Endothelial cell of umbilical vein (primary cell): Measurements from ENCODE around the gene CCDC136. TPM values are rescaled to one million over a fixed set of nuclear protein-coding genes. Genes with fewer than 3 reads are reported as not detected.

ENCODE experiments used
- BruUV-seq: library from RNA; stranded (reverse); fragments of 400-500 nt; replicated peaks from 2 replicates; lab custom pipeline; 2021; lab: Mats Ljungman, UMichigan
- CTCF ChIA-PET: fragments of 300-600, 350-600 bp; sonication (Branson Sonifier 250); formaldehyde crosslinking; loops from one replicate; lab custom pipeline; 2021; ENCODE audit warnings: antibody characterized with exemption, inconsistent platforms; lab: Charles Lee
- POLR2A ChIA-PET: fragments of 300-600, 350-600 bp; sonication (Branson Sonifier 250); formaldehyde crosslinking; loops from one replicate; lab custom pipeline; 2021; ENCODE audit warnings: antibody characterized with exemption, inconsistent platforms; lab: Charles Lee
- DNase-seq: peaks from one replicate; pipeline ENCODE4 v3.0.0-alpha.2; 2011; ENCODE audit warnings: low read depth, low spot score
- FAIRE-seq: peaks from 2 replicates; lab custom pipeline; 2011; peaks lifted over from hg19 to GRCh38; lab: Jason Lieb, UNC
- H2AFZ ChIP-seq: 2 replicates; pipeline ENCODE4 v1.6.0; 2012; ENCODE audit warnings: low read depth, low read length, control low read depth, inconsistent platforms
- H3K27ac ChIP-seq: 2 replicates; pipeline ENCODE4 v1.5.1; 2011; ENCODE audit warnings: low read depth, mild to moderate bottlenecking, control low read depth, low read length, moderate library complexity; ENCODE audit not compliant: insufficient read depth
- H3K27me3 ChIP-seq, 2 experiments: 2 replicates each; pipeline versions ENCODE4 v1.6.0 to v1.6.1; 2011; ENCODE audit warnings: low read length in 2 of 2, mixed read lengths in 1 of 2; ENCODE audit not compliant: control insufficient read depth in 2 of 2, insufficient read depth in 2 of 2
- H3K36me3 ChIP-seq, 2 experiments: 2 replicates in 1 of 2; 3 replicates in 1 of 2; pipeline ENCODE4 v1.5.1; 2011; ENCODE audit warnings: low read length in 2 of 2, mild to moderate bottlenecking in 1 of 2, moderate library complexity in 1 of 2; ENCODE audit not compliant: control insufficient read depth in 2 of 2, insufficient read depth in 2 of 2; ENCODE audit errors: extremely low read depth in 1 of 2
- H3K4me1 ChIP-seq: 3 replicates; pipeline ENCODE4 v1.5.1; 2011; ENCODE audit warnings: mild to moderate bottlenecking, low read length; ENCODE audit not compliant: control insufficient read depth, insufficient read depth; ENCODE audit errors: extremely low read depth
- H3K4me2 ChIP-seq: 2 replicates; pipeline ENCODE4 v1.6.1; 2011; ENCODE audit warnings: low read length, control low read depth, mixed read lengths; ENCODE audit not compliant: insufficient read depth
- H3K4me3 ChIP-seq, 3 experiments: fragments of 200-600 bp in 1 of 3; sonication (generic), shearing (Covaris generic) in 1 of 3; replicated peaks in 1 of 3; 2 replicates each; pipeline ENCODE4 v1.5.1; 2011 to 2016; ENCODE audit warnings: control low read depth in 3 of 3, low read length in 3 of 3, mild to moderate bottlenecking in 2 of 3, inconsistent platforms in 1 of 3, low read depth in 1 of 3, moderate library complexity in 1 of 3; ENCODE audit not compliant: insufficient read depth in 1 of 3
- H3K79me2 ChIP-seq: 2 replicates; pipeline ENCODE4 v1.6.0; 2012; ENCODE audit warnings: low read length, inconsistent platforms; ENCODE audit not compliant: control insufficient read depth, insufficient read depth
- H3K9ac ChIP-seq: replicated peaks from 2 replicates; pipeline ENCODE3; 2011; ENCODE audit warnings: low read length, control low read depth; ENCODE audit not compliant: insufficient read depth; ENCODE audit errors: extremely low read depth
- H3K9me1 ChIP-seq: replicated peaks from 3 replicates; pipeline ENCODE4 v1.6.0; 2011; ENCODE audit warnings: mild to moderate bottlenecking, low read length; ENCODE audit not compliant: control insufficient read depth, insufficient read depth; ENCODE audit errors: extremely low read depth
- H3K9me3 ChIP-seq: replicated peaks from 2 replicates; pipeline ENCODE4 v1.5.1; 2012; ENCODE audit warnings: low read length, inconsistent platforms; ENCODE audit not compliant: control insufficient read depth, insufficient read depth
- H4K20me1 ChIP-seq: replicated peaks from 2 replicates; pipeline ENCODE3; 2011; ENCODE audit warnings: mild to moderate bottlenecking, low read length; ENCODE audit not compliant: control insufficient read depth, insufficient read depth; ENCODE audit errors: extremely low read depth
- CTCF ChIP-seq, 2 donors: IDR thresholded peaks; 1 replicate in 1 of 2; 2 replicates in 1 of 2; pipeline ENCODE4 v1.5.1; 2011; ENCODE audit warnings: low read length in 2 of 2, mild to moderate bottlenecking in 2 of 2, moderate library complexity in 2 of 2, control low read depth in 1 of 2, inconsistent platforms in 1 of 2, low read depth in 1 of 2; ENCODE audit not compliant: insufficient read depth in 1 of 2; ENCODE audit errors: extremely low read depth in 1 of 2
- EZH2 ChIP-seq: IDR thresholded peaks from 2 replicates; pipeline ENCODE4 v1.6.1; 2012; ENCODE audit warnings: borderline replicate concordance, low read depth, mild to moderate bottlenecking, moderate library complexity, low read length, inconsistent platforms; ENCODE audit not compliant: severe bottlenecking
- FOS ChIP-seq: IDR thresholded peaks from 2 replicates; pipeline ENCODE4 v1.6.1; 2011; ENCODE audit warnings: mild to moderate bottlenecking, low read length, moderate library complexity, borderline replicate concordance; ENCODE audit not compliant: insufficient read depth
- GATA2 ChIP-seq: IDR thresholded peaks from 2 replicates; pipeline ENCODE4 v1.7.0; 2011; ENCODE audit warnings: low read depth, mild to moderate bottlenecking, moderate library complexity, mixed read lengths, low read length; ENCODE audit not compliant: insufficient read length, insufficient read depth
- JUN ChIP-seq: IDR thresholded peaks from 2 replicates; pipeline ENCODE4 v1.6.1; 2011; ENCODE audit warnings: borderline replicate concordance, low read depth; ENCODE audit not compliant: insufficient read length, insufficient read depth
- MYC ChIP-seq: IDR thresholded peaks from one replicate; pipeline ENCODE4 v1.6.1; 2011; ENCODE audit warnings: mild to moderate bottlenecking, low read depth, low read length
- POLR2A ChIP-seq: IDR thresholded peaks from 2 replicates; pipeline ENCODE4 v1.6.1; 2012; ENCODE audit warnings: low read depth, mild to moderate bottlenecking, control low read depth, low read length
- POLR2AphosphoS5 ChIP-seq: IDR thresholded peaks from 2 replicates; pipeline ENCODE4 v1.6.1; 2012; ENCODE audit warnings: low read depth, mild to moderate bottlenecking, control low read depth, low read length, moderate library complexity; ENCODE audit not compliant: insufficient read depth
- dilution Hi-C: fragments of 300-500 bp; cut with MboI; formaldehyde crosslinking; loops from one replicate; pipeline ENCODE4 v1.15.0; 2019; ENCODE audit warnings: low sequenced_read_pairs; ENCODE audit not compliant: extremely low pct_ligation_motif_present
- intact Hi-C: fragments of 100-400 bp; cut with micrococcal nuclease; formaldehyde crosslinking; loops from one replicate; pipeline ENCODE4 v1.10.0; 2022
- polyA plus RNA-seq, 4 experiments: library from polyadenylated mRNA; depleted of rRNA in 3 of 4; stranded (reverse) in 3 of 4; unstranded in 1 of 4; fragments of >200 nt; gene quantifications; 2 replicates each; pipeline versions ENCODE4 v1.2.1 to v1.2.3, GENCODE V29; 2011 to 2012; ENCODE audit warnings: missing spikeins in 1 of 4
- total RNA-seq: library from RNA; stranded (reverse); gene quantifications from 2 replicates; pipeline ENCODE4 v1.2.3, GENCODE V29; 2021
- TF ChIP-seq, protein P1 (sequence below): IDR thresholded peaks from 2 replicates; pipeline ENCODE4 v1.6.1; 2011; ENCODE audit not compliant: insufficient read depth, insufficient read length

Gene CCDC136
- total and polyA plus RNA-seq, 2 donors (not counting 3 experiments of a cell fraction or from before 2014, with no cell fraction given): 1.8 to 3.3 TPM

DNA sequence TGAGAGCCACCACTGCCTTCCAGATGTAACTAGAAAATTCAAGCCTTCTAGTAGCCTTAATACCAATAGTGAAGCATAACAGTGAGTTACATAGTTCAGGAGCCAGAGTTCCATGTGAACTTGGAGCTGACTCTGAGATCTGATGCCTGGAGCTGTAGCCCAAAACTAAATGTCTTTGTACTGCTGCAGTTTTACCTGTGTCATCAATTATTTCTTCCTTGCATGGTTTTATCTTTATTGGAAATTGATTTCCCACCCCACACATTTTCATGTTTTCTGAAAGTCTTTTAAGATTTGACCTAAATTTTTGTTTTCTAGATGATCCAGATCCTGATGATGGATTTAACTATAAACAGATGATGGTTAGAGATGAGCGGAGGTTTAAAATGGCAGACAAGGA, 33.2 kb upstream of the CCDC136 start:
- Histone ChIP-seq H3K9ac (no peak overlapping the region), H3K36me3 (peaks cover 19 to 29% of the 10 kb centered on the region in 2 experiments), H3K27ac (no peak overlapping the region), H3K4me2 (no peak overlapping the region), H3K9me1 (peaks cover 2% of the 10 kb centered on the region), H3K27me3 (no peaks in the 10 kb centered on the region), H3K9me3 (no peaks in the 10 kb centered on the region), H3K79me2 (peaks cover 24% of the 10 kb centered on the region), H3K4me1 (no peaks in the 10 kb centered on the region), H2AFZ (no peak overlapping the region), H3K4me3 (no peak overlapping the region), H4K20me1 (peaks cover 6% of the 10 kb centered on the region)
- dilution Hi-C loops: no loop called here
- no peak for FAIRE-seq
- no peak for DNase-seq
- no TSS peak for BruUV-seq
- intact Hi-C loops: no loop called here
- POLR2A ChIA-PET: no interaction called here
- CTCF ChIA-PET: no interaction called here
- TF ChIP-seq POLR2AphosphoS5 (no peak), EZH2 (no peak), JUN (no peak), GATA2 (no peak), MYC (no peak), POLR2A (no peak), FOS (no peak), CTCF (IDR thresholded peaks at IDR 0.05; ENCODE audit: extremely low read depth in 1 of 2, insufficient read depth in 1 of 2, low read depth in 1 of 2, low read length in 2 of 2) (no peak)
- TF ChIP-seq, protein P1, sequence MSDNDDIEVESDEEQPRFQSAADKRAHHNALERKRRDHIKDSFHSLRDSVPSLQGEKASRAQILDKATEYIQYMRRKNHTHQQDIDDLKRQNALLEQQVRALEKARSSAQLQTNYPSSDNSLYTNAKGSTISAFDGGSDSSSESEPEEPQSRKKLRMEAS: no peak
